Measurements from ENCODE around the gene ROMO1. TPM values are rescaled to one million over a fixed set of nuclear protein-coding genes. Genes with fewer than 3 reads are reported as not detected.
A peak's percentile ranks its signal among the peaks of the same experiment; 100 is the strongest.
"Not testable (repeated sequence)": the region's sequence is repeated elsewhere in the genome, so short reads cannot be mapped to it uniquely, and the experiment has no call there.

Gene ROMO1
- total RNA-seq, 1 experiment from 2014 or later, result 173 TPM

DNA sequence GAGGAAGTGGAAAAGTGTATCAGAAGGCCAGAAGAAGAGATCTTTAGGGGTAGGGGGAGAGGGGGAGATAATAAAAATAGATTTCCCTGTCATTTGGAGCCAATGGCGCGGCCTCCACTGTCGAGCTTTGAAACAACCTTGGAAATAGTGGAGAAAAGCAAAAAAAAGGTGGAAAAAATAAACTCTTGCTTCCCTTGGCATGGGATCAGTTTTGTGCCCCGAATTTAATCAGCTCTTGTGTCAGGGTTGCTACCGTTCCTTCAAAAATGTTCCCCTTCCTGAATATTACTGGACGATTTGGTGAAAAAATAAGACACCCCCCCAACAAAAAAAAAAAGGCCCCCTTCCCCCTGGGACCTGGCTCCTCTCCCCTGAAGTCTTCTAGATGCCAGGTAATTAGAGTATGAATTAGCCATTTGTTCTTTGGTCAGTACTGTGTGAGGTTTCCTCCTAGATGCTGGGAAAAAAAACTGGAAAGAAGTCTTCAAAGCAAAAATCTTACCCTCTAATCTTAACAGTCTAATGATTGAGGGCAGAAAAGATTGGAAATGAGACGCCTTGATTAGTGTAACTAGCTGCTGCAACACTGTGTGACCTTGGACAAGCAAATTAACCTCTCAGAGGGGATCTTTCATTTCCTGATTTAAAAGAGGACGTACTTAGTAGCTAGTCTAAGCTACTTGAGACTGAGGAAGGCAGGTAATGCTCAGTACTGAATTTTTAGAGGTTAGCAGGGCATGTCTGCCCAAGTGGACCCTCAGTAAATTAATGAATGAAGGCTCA is 43.7 kb downstream of the ROMO1 start:
- ChIA-PET CTCF (interaction anchor here (0.7 to 4.4 kb wide), 11 partner anchors 11 to 211 kb away, joined by 3 to 49 read pairs (median 5); partner anchors contain the start of genes PHF20 and SCAND1), POLR2A (interaction anchor here (0.6 to 11.4 kb wide), 70 partner anchors 8 to 1436 kb away, joined by 3 to 617 read pairs (median 6); partner anchors contain the start of genes CEP250, CPNE1, DYNLRB1 and NFS1)
- Mint-ChIP-seq H3K4me3 (ENCODE audit: unreplicated experiment) (peak overlapping the region; percentile 97), H3K27ac (ENCODE audit: low read depth, unreplicated experiment) (peak overlapping the region; percentile 98), H3K36me3 (ENCODE audit: insufficient read depth, unreplicated experiment) (peaks cover 44% of the 10 kb centered on the region), H3K27me3 (ENCODE audit: insufficient read depth, unreplicated experiment) (no peaks in the 10 kb centered on the region), H3K9me3 (ENCODE audit: unreplicated experiment) (no peaks in the 10 kb centered on the region), H3K4me1 (ENCODE audit: insufficient read depth, unreplicated experiment) (peaks cover 23% of the 10 kb centered on the region)
- BruUV-seq (replicated peaks), result TSS peak; percentile 92
- TF ChIP-seq, protein P1, sequence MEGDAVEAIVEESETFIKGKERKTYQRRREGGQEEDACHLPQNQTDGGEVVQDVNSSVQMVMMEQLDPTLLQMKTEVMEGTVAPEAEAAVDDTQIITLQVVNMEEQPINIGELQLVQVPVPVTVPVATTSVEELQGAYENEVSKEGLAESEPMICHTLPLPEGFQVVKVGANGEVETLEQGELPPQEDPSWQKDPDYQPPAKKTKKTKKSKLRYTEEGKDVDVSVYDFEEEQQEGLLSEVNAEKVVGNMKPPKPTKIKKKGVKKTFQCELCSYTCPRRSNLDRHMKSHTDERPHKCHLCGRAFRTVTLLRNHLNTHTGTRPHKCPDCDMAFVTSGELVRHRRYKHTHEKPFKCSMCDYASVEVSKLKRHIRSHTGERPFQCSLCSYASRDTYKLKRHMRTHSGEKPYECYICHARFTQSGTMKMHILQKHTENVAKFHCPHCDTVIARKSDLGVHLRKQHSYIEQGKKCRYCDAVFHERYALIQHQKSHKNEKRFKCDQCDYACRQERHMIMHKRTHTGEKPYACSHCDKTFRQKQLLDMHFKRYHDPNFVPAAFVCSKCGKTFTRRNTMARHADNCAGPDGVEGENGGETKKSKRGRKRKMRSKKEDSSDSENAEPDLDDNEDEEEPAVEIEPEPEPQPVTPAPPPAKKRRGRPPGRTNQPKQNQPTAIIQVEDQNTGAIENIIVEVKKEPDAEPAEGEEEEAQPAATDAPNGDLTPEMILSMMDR (IDR thresholded peaks at IDR 0.05; ENCODE audit: unreplicated experiment), result peak; percentile 0
- peak; percentile 22 for DNase-seq (ENCODE audit: unreplicated experiment)
- intact Hi-C loops (cut with micrococcal nuclease), result loop anchor here (1.0 kb wide), 3 partner anchors 26 to 141 kb away; no protein-coding TSS in a partner anchor

DNA sequence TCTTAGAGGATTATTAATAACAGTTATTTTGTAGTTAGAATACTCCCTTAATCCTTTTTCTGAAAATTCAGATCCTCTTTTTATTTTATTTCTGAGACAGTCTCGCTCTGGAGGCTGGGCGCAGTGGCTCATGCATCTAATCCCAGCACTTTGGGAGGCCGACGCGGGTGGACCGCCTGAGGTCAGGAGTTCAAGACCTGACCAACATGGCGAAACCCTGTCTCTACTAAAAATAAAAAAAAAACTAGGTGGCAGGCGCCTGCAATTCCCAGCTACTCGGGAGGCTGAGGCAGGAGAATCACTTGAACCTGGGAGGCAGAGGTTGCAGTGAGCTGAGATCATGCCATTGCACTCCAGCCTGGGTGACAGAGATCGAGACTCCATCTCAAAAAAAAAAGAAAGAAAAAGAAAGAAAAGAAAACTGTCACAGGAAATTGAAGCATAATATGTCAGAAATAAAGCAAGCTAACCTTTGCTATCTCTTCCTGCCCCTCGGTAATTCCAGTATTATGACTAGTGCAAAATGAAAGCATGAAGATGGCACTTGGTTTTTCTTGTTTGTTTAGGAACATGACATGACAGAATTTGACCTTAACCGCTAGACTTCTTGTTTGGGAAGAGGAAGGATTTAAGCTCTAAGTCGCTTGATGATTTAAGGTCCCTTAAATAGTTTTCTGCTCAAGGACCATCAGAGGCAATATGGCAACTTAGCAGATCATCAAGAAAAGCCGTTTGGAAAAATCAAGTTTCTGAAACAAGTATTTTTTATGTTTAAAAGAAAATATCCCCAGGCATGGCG is 44.7 kb downstream of the ROMO1 start:
- H3K27ac Mint-ChIP-seq (ENCODE audit: low read depth, unreplicated experiment), result no peak overlapping the region
- intact Hi-C loops (cut with micrococcal nuclease), result no loop called here
- H3K36me3 Mint-ChIP-seq (ENCODE audit: insufficient read depth, unreplicated experiment), result peaks cover 35% of the 10 kb centered on the region
- ChIA-PET CTCF (interaction anchor here (0.6 to 4.4 kb wide), 6 partner anchors 9 to 210 kb away, joined by 3 to 49 read pairs (median 5); partner anchors contain the start of gene SCAND1), POLR2A (interaction anchor here (0.6 to 11.4 kb wide), 27 partner anchors 7 to 438 kb away, joined by 3 to 617 read pairs (median 21); partner anchors contain the start of genes CEP250, CPNE1, NFS1 and PHF20)
- H3K4me3 Mint-ChIP-seq (ENCODE audit: unreplicated experiment), result peak overlapping the region; percentile 97
- TF ChIP-seq, protein P1 (IDR thresholded peaks at IDR 0.05; ENCODE audit: unreplicated experiment), result no peak
- H3K4me1 Mint-ChIP-seq (ENCODE audit: insufficient read depth, unreplicated experiment), result peaks cover 17% of the 10 kb centered on the region
- DNase-seq (ENCODE audit: unreplicated experiment), result no peak
- no TSS peak for BruUV-seq (replicated peaks)
- H3K9me3 Mint-ChIP-seq (ENCODE audit: unreplicated experiment), result no peaks in the 10 kb centered on the region
- no peaks in the 10 kb centered on the region for H3K27me3 Mint-ChIP-seq (ENCODE audit: insufficient read depth, unreplicated experiment)

DNA sequence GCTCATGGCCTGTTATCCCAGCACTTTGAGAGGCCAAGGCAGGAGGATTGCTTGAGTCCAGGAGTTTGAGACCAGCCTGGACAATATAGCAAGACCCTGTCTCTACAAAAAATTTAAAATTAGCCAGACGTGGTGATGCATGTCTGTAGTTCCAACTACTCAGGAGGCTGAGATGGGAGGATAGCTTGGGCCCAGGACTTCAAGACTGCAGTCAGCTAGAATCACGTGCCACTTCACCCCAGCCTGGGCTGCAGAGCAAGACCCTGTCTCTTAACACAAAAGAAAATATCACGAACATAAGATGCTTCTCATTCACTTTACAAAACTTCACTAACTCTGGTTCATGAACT is 45.3 kb downstream of the ROMO1 start:
- BruUV-seq (replicated peaks); intact Hi-C loops (cut with micrococcal nuclease); H3K9me3 Mint-ChIP-seq (ENCODE audit: unreplicated experiment); H3K27me3 Mint-ChIP-seq (ENCODE audit: insufficient read depth, unreplicated experiment); DNase-seq (ENCODE audit: unreplicated experiment); H3K27ac Mint-ChIP-seq (ENCODE audit: low read depth, unreplicated experiment); H3K4me3 Mint-ChIP-seq (ENCODE audit: unreplicated experiment): not testable (repeated sequence)
- H3K36me3 Mint-ChIP-seq (ENCODE audit: insufficient read depth, unreplicated experiment), result peaks cover 29% of the 10 kb centered on the region
- CTCF ChIA-PET, result interaction anchor here (4.4 kb wide), 1 partner anchor 25 kb away, joined by 49 read pairs; no protein-coding TSS in a partner anchor
- H3K4me1 Mint-ChIP-seq (ENCODE audit: insufficient read depth, unreplicated experiment), result peaks cover 13% of the 10 kb centered on the region
- POLR2A ChIA-PET, result interaction anchor here (1.1 to 11.4 kb wide), 8 partner anchors 12 to 218 kb away, joined by 3 to 617 read pairs (median 70); partner anchors contain the start of genes NFS1, PHF20, ROMO1 and SCAND1

Other genes starting within 250 kb of the ROMO1 start
- gene CEP250, start 243.8 kb upstream of the ROMO1 start, total RNA-seq (2022), result 41.0 and 44.0 TPM in 2 replicates
- gene C20orf173, start 169.8 kb upstream of the ROMO1 start, total RNA-seq (2022), result not detected in 2 replicates
- 222 and 260 TPM in 2 replicates for gene ERGIC3, start 157.3 kb upstream of the ROMO1 start, total RNA-seq (2022)
- gene SPAG4, start 83.6 kb upstream of the ROMO1 start, total RNA-seq (2022), result 0.96 and 1.6 TPM in 2 replicates
- gene CPNE1, start 34.5 kb upstream of the ROMO1 start, total RNA-seq (2022), result 161 and 194 TPM in 2 replicates
- gene RBM12, start 34.5 kb upstream of the ROMO1 start, total RNA-seq (2022), result 60.1 and 64.3 TPM in 2 replicates
- 27.6 and 28.6 TPM in 2 replicates for gene NFS1, start 53 bp upstream of the ROMO1 start, total RNA-seq (2022)
- 380 and 438 TPM in 2 replicates for gene RBM39, start 42.9 kb downstream of the ROMO1 start, total RNA-seq (2022)
- 64.2 and 74.7 TPM in 2 replicates for gene PHF20, start 72.6 kb downstream of the ROMO1 start, total RNA-seq (2022)